ACHN (cell line): ENCODE data around the gene FAM131A.

Source experiments
- DNase-seq: peaks from one replicate; pipeline ENCODE4 v3.0.0-alpha.2; 2015
- in situ Hi-C: cut with HindIII; loops from 2 replicates; pipeline ENCODE4 v1.10.0; 2017; ENCODE audit warnings: low sequenced_read_pairs, low pct_ligation_motif_present, low pct_unique_long_range_greater_than_20kb

Gene FAM131A

GRCh38 chr3:184315543-184315867 lies 21.9 kb upstream of the FAM131A start:
- in situ Hi-C loops: no loop called here
- DNase-seq: no peak

GRCh38 chr3:184315871-184316661 lies 21.3 kb upstream of the FAM131A start:
- no peak for DNase-seq
- in situ Hi-C loops: no loop called here

- in situ Hi-C loops: no loop called here
- no peak for DNase-seq
Observed at GRCh38 chr3:184316792-184317191, 20.6 kb upstream of the FAM131A start.

- in situ Hi-C loops: no loop called here
- DNase-seq: no peak
Observed at GRCh38 chr3:184317201-184317600, 20.2 kb upstream of the FAM131A start.

- in situ Hi-C loops: no loop called here
- peak; percentile 93 for DNase-seq
Observed at GRCh38 chr3:184320104-184320445, 17.3 kb upstream of the FAM131A start.

GRCh38 chr3:184321666-184322065 lies 15.7 kb upstream of the FAM131A start:
- DNase-seq: no peak
- in situ Hi-C loops: no loop called here

GRCh38 chr3:184322731-184323487 lies 14.5 kb upstream of the FAM131A start:
- in situ Hi-C loops: no loop called here
- DNase-seq: no peak

GRCh38 chr3:184323696-184324095 lies 13.7 kb upstream of the FAM131A start:
- in situ Hi-C loops: no loop called here
- DNase-seq: no peak

GRCh38 chr3:184325269-184325668 lies 12.1 kb upstream of the FAM131A start:
- in situ Hi-C loops: no loop called here
- DNase-seq: no peak

GRCh38 chr3:184325715-184326369 lies 11.6 kb upstream of the FAM131A start:
- no peak for DNase-seq
- in situ Hi-C loops: no loop called here

GRCh38 chr3:184327171-184327570 lies 10.2 kb upstream of the FAM131A start:
- in situ Hi-C loops: no loop called here
- DNase-seq: no peak

- in situ Hi-C loops: no loop called here
- no peak for DNase-seq
Observed at GRCh38 chr3:184328516-184328915, 8.9 kb upstream of the FAM131A start.

GRCh38 chr3:184332370-184333090 lies 4.9 kb upstream of the FAM131A start:
- in situ Hi-C loops: no loop called here
- DNase-seq: peak; percentile 91

- in situ Hi-C loops: no loop called here
- no peak for DNase-seq
Observed at GRCh38 chr3:184333190-184333589, 4.2 kb upstream of the FAM131A start.

GRCh38 chr3:184333700-184334099 lies 3.7 kb upstream of the FAM131A start:
- in situ Hi-C loops: no loop called here
- DNase-seq: no peak

- DNase-seq: peak; percentile 55
- in situ Hi-C loops: no loop called here
Observed at GRCh38 chr3:184334470-184335158, 2.8 kb upstream of the FAM131A start.

- in situ Hi-C loops: no loop called here
- DNase-seq: no peak
Observed at GRCh38 chr3:184335291-184335660, 2.1 kb upstream of the FAM131A start.

- DNase-seq: peak; percentile 72
- in situ Hi-C loops: no loop called here
Observed at GRCh38 chr3:184335661-184336546, 1.5 kb upstream of the FAM131A start.
